ENCODE results near the gene ASB11. TPM values are rescaled to one million over a fixed set of nuclear protein-coding genes. Genes with fewer than 3 reads are reported as not detected.

The ASB11 gene
- not detected in 2 replicates for total RNA-seq (ENCODE audit: low replicate concordance)

DNA sequence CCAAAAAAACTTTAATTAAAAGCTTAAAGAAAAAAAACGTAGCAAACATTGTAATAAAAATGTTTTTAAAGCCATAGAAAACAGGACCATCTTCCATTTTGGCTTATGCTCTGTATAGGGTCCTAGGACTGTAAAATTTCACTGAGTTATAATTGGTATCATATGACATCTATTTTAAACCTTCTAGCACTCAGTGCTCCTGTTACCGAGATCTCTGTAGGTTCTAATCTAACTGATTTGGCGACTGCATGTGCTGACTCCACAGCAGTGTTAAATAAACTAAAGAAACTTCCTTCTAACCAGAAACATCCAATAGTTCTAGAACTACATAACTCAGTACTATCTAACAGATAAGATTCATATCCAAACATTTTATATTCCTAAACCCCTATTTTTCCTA lies at the start of gene ASB11:
ASB11 (minus strand) TSS at position 132 of the 400 bp plus-strand sequence; CDS start at position 97, 35 bp downstream.
- Mint-ChIP-seq H3K27me3 (ENCODE audit: insufficient read depth, low read depth) (no peaks in the 10 kb centered on the region), H3K4me3 (no peak within 1 kb of the TSS), H3K4me1 (no peaks in the 10 kb centered on the region), H3K9me3 (no peaks in the 10 kb centered on the region), H3K36me3 (peaks cover 3% of the 10 kb centered on the region), H3K27ac (no peak within 1 kb of the TSS)
- Histone ChIP-seq H3K9ac (no peak within 1 kb of the TSS), H3K79me2 (ENCODE audit: low read depth) (no peaks in the 10 kb centered on the region), H3K4me2 (no peak within 1 kb of the TSS), H3F3A (ENCODE audit: low read depth) (no peaks in the 10 kb centered on the region), H3K9me3 (ENCODE audit: low read depth) (no peaks in the 10 kb centered on the region), H3K4me3 (no peak within 1 kb of the TSS), H3K27ac (no peak within 1 kb of the TSS), H3K4me1 (no peaks in the 10 kb centered on the region), H4K20me1 (ENCODE audit: low read depth) (no peaks in the 10 kb centered on the region), H3K36me3 (peaks cover 10% of the 10 kb centered on the region), H2AFZ (replicated peaks) (no peak within 1 kb of the TSS), H3K27me3 (no peaks in the 10 kb centered on the region)
- TF ChIP-seq EZH2phosphoT487 (IDR thresholded peaks at IDR 0.05), result no peak
- TF ChIP-seq, protein P1, sequence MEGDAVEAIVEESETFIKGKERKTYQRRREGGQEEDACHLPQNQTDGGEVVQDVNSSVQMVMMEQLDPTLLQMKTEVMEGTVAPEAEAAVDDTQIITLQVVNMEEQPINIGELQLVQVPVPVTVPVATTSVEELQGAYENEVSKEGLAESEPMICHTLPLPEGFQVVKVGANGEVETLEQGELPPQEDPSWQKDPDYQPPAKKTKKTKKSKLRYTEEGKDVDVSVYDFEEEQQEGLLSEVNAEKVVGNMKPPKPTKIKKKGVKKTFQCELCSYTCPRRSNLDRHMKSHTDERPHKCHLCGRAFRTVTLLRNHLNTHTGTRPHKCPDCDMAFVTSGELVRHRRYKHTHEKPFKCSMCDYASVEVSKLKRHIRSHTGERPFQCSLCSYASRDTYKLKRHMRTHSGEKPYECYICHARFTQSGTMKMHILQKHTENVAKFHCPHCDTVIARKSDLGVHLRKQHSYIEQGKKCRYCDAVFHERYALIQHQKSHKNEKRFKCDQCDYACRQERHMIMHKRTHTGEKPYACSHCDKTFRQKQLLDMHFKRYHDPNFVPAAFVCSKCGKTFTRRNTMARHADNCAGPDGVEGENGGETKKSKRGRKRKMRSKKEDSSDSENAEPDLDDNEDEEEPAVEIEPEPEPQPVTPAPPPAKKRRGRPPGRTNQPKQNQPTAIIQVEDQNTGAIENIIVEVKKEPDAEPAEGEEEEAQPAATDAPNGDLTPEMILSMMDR (IDR thresholded peaks at IDR 0.05), result no peak
- TF ChIP-seq EZH2 (IDR thresholded peaks at IDR 0.05), result no peak
- DNase-seq (ENCODE audit: low spot score), result no peak

DNA sequence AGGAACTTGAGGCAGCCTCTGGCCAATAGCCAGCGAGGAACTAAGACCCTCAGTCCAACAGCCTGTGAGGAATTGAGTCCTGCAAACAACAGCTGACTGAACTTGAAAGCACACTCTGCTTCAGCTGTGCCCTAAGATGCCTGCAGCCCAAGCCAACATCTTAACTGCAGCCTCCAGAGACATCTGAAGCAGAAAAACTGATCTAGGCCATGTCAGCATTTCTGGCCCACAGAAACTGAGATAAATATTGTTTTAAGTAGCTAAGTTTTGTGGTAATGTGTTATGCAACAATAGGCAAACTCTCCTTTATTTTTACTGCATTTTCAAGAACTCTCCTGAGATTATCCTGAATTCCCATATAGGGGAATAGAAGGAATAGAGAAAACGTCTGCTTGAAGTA lies 44.3 kb upstream of the ASB11 start:
- no peak overlapping the region for H3K4me3 Mint-ChIP-seq
- TF ChIP-seq, protein P1 (IDR thresholded peaks at IDR 0.05), result no peak
- TF ChIP-seq EZH2phosphoT487 (IDR thresholded peaks at IDR 0.05) (no peak), EZH2 (IDR thresholded peaks at IDR 0.05) (no peak)
- no peak overlapping the region for H2AFZ ChIP-seq (replicated peaks)
- no peaks in the 10 kb centered on the region for H3K27me3 Mint-ChIP-seq (ENCODE audit: insufficient read depth, low read depth)
- no peaks in the 10 kb centered on the region for H3K36me3 ChIP-seq
- no peaks in the 10 kb centered on the region for H3K9me3 ChIP-seq (ENCODE audit: low read depth)
- H3K27me3 ChIP-seq, result no peaks in the 10 kb centered on the region
- no peaks in the 10 kb centered on the region for H3F3A ChIP-seq (ENCODE audit: low read depth)
- H3K79me2 ChIP-seq (ENCODE audit: low read depth), result no peaks in the 10 kb centered on the region
- no peak overlapping the region for H3K9ac ChIP-seq
- DNase-seq (ENCODE audit: low spot score), result no peak
- peaks cover 2% of the 10 kb centered on the region for H3K9me3 Mint-ChIP-seq
- H3K36me3 Mint-ChIP-seq, result peaks cover 2% of the 10 kb centered on the region
- H3K4me2 ChIP-seq, result no peak overlapping the region
- no peaks in the 10 kb centered on the region for H3K4me1 Mint-ChIP-seq
- no peaks in the 10 kb centered on the region for H3K4me1 ChIP-seq
- no peak overlapping the region for H3K27ac ChIP-seq
- H3K27ac Mint-ChIP-seq, result no peak overlapping the region
- no peaks in the 10 kb centered on the region for H4K20me1 ChIP-seq (ENCODE audit: low read depth)
- H3K4me3 ChIP-seq, result no peak overlapping the region

DNA sequence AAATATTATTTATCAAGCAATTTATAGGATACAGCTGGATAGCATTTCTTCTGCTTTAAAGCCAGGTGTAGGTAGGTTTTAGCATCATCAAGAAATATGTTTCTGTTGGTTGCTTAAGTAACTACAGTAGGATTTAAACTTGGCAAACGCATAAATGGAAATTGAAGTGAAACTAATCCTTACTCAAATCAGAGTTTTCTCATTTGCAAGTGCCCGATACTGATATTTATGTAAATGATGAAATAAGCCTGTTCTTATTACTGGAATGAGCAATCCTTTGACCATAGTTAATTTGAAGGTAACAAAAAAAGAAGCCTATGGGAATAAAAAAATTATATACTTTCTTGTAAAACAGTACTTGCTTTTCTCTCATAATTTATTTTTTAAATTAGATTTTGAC lies 43.1 kb upstream of the ASB11 start:
- Histone ChIP-seq H3K4me2 (no peak overlapping the region), H3F3A (ENCODE audit: low read depth) (no peaks in the 10 kb centered on the region), H3K27ac (no peak overlapping the region), H3K9me3 (ENCODE audit: low read depth) (no peaks in the 10 kb centered on the region), H4K20me1 (ENCODE audit: low read depth) (no peaks in the 10 kb centered on the region), H3K79me2 (ENCODE audit: low read depth) (no peaks in the 10 kb centered on the region), H2AFZ (replicated peaks) (no peak overlapping the region), H3K4me1 (no peaks in the 10 kb centered on the region), H3K9ac (no peak overlapping the region), H3K4me3 (no peak overlapping the region), H3K36me3 (no peaks in the 10 kb centered on the region), H3K27me3 (no peaks in the 10 kb centered on the region)
- Mint-ChIP-seq H3K27ac (no peak overlapping the region), H3K4me1 (no peaks in the 10 kb centered on the region), H3K36me3 (peaks cover 2% of the 10 kb centered on the region), H3K4me3 (no peak overlapping the region), H3K27me3 (ENCODE audit: insufficient read depth, low read depth) (no peaks in the 10 kb centered on the region), H3K9me3 (peaks cover 2% of the 10 kb centered on the region)
- DNase-seq (ENCODE audit: low spot score), result no peak
- TF ChIP-seq EZH2 (IDR thresholded peaks at IDR 0.05) (no peak), EZH2phosphoT487 (IDR thresholded peaks at IDR 0.05) (no peak)
- TF ChIP-seq, protein P1 (IDR thresholded peaks at IDR 0.05), result no peak
